ENCODE results near the gene PKDREJ. TPM values are rescaled to one million over a fixed set of nuclear protein-coding genes. Genes with fewer than 3 reads are reported as not detected.
"Not testable (repeated sequence)": the region's sequence is repeated elsewhere in the genome, so short reads cannot be mapped to it uniquely, and the experiment has no call there.

The PKDREJ gene, protein sequence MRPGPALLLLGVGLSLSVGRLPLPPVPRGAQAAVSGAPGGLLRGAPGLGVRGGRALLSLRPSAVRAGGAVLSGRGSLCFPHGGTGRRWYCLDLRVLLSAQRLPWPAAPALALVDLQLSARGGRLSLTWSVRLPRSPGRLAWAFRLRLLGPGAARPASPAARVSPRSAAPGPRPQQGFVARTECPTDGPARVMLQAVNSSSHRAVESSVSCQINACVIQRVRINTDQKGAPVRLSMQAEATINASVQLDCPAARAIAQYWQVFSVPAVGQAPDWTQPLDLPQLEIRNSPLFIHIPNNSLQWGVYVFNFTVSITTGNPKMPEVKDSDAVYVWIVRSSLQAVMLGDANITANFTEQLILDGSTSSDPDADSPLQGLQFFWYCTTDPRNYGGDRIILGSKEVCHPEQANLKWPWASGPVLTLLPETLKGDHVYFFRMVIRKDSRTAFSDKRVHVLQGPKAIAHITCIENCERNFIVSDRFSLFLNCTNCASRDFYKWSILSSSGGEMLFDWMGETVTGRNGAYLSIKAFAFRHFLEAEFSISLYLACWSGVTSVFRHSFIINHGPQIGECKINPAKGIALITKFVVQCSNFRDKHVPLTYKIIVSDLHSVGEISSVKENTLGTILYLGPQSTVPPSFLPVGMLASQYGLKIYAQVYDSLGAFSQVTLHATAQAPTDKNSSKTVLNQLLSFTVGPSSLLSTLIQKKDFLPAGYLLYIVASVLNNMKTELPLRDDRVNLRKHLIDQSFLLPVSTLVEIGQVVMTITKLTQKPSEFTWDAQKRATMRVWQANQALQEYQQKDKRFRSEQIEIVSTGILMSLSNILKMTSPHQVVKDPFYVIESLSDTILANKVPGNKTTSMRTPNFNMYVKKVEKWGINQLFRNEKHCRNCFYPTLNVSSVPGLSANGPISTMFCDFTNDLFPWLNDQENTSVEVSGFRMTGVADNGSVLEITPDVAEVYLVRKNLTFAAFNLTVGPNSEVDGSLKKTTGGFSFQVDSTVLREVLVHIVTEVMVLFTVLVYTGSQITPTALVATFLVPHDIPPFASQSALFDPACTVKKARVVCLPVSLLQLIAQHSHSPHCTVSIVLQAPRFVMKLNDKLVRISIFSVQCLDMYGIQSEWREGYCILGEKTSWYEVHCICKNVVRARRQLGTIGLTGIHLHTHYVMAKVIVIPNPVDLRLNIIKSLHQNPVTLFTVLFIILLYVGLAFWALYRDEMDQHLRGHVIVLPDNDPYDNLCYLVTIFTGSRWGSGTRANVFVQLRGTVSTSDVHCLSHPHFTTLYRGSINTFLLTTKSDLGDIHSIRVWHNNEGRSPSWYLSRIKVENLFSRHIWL (N-terminal part only)
- not detected in 2 replicates for total RNA-seq (2014; rRNA removed)
- 0.07 TPM for polyA plus RNA-seq (2012)

DNA sequence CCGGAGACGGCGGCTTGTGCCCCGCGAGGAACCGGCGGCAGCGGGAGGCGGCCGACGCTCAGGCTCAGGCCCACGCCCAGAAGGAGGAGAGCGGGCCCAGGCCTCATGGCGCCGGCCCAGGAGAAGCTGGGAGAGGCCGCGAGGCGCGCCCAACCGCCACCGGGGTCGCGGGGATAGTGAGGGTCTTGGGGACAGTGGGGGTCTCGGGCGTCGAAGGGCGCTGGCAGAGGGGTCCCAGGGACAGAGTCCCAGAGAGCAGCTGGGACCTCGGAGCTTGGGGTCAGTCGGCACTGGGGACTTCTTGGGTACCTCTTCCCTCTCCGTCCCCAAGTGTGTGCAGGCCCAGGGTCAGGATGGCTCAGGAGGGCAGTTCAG is at the start of gene PKDREJ:
PKDREJ (minus strand) TSS at position 128 of the 375 bp plus-strand sequence; CDS start at position 107, 21 bp downstream.
- no peak for DNase-seq (ENCODE audit: low read depth)

DNA sequence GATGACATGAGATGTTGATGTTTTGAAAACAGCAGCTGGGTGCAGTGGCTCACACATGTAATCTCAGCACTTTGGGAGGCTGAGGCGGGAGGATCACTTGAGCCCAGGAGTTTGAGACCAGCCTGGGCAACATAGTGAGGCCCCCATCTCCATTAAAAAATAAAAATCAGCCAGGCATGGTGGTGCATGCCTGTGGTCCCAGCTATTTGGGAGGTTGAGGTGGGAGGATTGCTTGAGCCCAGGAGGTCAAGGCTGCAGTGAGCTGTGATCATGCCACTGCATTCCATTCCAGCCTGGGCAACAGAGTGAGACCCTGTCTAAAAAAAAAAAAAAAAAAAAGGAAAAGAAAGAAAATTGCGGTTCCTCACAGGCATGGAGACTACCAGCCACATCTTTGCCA is 49.7 kb upstream of the PKDREJ start:
- DNase-seq (ENCODE audit: low read depth) = not testable (repeated sequence)

DNA sequence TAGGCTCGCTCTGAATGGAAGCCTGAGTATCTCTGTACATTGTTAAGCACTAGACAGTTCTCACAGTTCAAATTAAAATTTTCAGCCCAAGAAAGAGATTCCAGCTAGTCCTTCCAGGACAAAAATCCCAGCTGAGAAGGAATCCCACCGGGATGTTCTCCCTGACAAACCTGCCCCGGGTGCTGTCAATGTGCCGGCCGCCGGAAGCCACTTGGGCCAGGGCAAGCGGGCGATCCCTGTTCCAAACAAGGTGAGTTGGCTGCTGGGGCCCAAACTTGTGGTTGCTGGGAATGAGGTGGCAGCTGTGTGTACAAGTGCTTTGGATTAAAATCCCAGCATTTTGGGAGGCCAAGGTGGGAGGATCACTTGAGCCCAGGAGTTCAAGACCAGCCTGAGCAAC is 48.9 kb upstream of the PKDREJ start:
- no peak for DNase-seq (ENCODE audit: low read depth)

DNA sequence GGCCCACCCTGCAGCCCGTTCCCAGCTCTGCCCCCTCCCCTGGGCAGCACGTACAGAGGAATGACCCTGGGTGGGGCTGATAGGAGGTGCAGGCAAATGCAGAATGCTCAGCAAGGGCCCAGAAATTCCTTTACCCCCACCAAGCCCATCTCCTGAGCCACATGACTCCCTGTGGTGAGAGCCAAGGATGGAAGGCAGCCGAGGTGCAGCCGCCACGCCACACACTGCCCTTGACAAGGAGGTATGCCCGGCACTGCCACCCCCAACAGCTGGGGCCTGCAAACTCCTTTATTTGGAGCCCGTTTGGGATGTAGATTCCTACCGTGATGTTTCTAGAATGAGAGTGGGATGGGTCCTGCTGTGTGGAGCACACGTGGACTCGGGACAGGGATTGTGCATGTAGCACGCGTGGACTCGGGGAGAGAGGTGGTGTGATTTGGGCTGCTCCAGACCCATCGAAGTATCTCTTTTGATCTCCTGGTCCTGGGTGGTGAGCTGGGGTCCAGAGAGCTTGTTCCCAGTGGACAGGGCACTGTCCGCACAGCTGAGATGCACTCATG is 46.5 kb upstream of the PKDREJ start:
- DNase-seq (ENCODE audit: low read depth) = no peak

DNA sequence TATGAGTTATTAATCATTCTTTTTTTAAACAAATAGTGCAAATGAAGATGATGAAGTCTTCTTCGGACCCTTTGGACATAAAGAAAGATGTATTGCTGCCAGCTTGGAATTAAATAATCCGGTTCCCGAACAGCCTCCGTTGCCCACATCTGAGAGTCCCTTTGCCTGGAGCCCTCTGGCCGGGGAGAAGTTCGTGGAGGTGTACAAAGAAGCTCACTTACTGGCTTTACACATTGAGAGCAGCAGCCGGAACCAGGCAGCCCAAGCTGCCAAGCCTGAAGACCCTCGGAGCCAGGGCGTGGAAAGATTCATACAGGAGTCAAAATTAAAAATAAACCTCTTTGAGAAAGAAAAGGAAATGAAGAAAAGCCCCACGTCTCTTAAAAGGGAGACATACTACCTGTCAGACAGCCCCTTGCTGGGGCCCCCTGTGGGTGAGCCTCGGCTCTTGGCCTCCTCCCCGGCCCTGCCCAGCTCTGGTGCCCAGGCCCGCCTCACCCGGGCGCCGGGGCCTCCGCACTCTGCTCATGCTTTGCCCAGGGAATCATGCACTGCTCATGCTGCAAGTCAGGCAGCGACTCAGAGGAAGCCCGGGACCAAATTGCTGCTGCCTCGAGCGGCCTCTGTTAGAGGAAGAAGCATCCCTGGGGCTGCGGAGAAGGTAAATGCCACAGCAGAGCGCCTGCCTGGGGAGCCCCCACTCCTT is 45.3 kb upstream of the PKDREJ start:
- no peak for DNase-seq (ENCODE audit: low read depth)

DNA sequence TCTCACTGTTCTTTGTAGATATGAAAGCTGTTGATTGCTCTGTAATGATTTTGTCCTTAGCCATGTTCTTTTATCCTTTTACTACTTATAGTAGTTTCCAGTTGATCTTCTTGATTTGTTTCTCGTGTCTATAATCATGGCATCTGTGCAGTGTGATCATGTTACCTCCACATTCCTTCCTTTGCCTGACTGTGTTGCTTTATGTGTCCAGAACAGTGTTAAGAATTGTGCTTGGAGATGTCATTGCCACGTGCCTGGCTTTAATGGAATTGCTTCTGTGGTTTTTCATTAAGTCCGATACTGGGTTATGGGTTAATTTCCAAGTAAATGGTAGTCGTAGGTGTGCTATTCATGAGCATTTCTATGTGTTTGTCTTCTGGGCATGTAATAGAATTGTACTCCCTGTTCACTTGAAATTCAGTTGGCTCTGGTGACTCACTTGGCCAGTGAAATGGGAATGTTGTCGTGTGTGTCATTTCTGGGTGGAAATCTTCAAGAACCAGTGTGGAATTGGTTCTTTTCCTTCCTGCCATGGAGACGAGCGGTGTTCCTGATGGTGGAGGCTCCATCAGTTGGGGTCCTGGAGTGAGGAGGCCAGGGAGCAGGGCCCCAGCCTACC is 40.3 kb upstream of the PKDREJ start:
- peak; percentile 54 for DNase-seq (ENCODE audit: low read depth)

DNA sequence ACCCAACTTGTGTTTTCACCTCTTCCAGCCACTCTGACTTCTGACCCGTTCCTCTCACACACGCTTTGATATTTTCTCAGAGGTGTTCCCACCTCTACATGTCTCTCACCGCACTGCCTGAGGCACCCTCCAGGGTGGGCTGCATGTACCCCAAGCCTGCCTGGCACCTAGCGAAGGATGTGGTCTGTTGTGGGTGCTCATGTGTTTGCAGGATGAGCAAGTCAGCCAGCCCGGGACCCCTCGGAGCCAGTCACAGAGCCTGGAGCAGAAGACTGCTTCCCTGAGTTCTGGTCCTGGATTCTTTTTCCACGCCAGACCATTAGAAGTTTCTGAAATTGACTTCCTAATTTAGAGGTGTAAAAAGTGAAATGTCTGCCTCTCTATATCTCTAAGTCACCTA is 37.3 kb upstream of the PKDREJ start:
- no peak for DNase-seq (ENCODE audit: low read depth)

DNA sequence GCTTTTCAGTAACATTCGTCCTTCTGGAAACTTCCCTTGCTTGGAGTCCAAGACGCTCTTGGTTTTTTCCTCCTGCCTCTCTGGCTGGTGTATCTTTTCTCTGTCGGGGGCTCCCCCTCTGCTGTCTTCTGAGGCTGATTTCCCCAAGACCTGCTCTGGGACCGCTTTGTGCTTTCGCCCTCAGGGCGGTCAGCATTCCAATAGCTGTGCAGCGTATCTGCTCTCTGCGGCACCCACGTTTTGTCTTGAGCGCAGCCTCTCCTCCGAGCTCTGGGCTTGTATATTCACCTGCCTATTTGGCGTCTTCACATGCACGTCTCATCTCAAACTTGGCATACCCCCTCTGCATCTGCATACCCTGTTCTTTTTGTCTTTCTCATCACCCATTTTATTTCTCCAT is 36.0 kb upstream of the PKDREJ start:
- no peak for DNase-seq (ENCODE audit: low read depth)

DNA sequence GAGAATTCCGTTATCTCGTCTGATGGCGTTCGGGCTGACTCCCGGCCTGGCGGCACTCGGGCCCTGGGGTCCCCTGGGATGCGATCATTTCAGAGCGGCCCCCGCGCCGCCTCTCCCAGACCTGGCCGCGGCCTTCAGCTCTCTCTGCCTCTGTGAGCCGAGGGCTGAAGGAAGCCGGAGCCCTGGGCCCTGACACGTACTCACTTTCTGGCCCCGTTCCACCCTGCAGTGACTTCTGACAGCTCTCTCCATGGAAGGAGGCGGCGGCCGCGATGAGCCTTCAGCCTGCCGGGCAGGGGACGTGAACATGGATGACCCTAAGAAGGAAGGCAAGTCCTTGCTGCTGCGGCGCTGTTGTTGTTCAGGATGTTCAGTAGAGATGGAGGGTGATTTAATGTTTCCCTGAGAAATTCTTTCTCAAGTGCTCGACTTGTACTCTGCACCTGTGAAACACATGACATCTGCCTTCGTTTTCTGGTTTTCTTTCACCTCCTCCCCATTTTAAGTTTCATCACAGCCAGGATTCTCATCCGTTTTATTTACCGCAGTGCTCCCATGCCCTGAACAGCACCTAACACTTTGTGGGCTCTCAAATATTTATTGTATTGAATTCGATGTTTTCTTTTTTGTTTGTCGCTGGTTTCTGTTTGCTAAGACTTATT is 34.1 kb upstream of the PKDREJ start:
- peak; percentile 55 for DNase-seq (ENCODE audit: low read depth)

DNA sequence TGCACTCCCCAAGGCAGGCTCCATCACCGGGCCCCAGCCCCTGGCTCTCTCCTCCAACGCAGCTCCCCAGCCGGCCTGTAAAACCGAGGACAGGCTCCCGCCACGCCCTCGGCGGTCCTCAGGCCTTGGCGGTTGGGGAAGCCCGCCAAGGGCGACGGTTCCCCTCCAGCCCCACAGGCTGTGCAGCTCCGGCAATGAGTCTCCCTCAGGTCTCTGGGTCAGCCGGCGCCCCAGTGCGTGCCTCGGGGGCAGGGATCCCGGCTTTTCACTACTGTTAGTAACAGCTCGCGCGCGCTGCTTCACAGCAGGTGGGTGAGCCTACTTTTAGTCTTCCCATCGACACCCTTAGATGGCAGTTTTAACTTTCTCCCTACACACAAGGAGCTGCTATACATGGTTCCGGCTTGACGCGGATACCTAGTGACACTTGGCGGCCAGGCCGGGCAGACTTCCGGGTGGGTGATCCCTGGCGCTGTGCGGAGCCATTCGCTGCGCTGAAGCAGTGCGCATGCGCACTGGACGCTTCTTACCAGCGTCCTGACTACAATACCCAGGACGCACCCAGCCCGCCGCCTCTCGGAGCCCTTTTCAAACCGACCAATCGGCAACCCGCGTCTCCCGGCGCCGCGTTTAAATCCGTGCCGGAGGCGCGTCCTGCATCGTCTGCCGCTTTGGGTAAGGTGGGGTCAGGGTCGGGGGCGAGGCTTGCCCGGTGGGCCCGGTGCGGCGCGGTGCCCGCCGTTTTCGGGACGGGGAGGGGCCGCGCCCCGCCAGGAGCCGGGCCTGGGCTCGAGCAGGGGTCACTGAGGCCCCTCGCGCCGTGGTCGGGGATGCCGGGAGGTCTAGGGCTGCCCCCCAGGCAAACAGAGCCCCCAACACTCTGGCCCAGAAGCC is 33.4 kb upstream of the PKDREJ start, which contains the start of gene GTSE1:
GTSE1 (plus strand) TSS at position 614 of the 894 bp plus-strand sequence. CDS start 531 bp downstream, outside the sequence.
- peak; percentile 97 for DNase-seq (ENCODE audit: low read depth)

DNA sequence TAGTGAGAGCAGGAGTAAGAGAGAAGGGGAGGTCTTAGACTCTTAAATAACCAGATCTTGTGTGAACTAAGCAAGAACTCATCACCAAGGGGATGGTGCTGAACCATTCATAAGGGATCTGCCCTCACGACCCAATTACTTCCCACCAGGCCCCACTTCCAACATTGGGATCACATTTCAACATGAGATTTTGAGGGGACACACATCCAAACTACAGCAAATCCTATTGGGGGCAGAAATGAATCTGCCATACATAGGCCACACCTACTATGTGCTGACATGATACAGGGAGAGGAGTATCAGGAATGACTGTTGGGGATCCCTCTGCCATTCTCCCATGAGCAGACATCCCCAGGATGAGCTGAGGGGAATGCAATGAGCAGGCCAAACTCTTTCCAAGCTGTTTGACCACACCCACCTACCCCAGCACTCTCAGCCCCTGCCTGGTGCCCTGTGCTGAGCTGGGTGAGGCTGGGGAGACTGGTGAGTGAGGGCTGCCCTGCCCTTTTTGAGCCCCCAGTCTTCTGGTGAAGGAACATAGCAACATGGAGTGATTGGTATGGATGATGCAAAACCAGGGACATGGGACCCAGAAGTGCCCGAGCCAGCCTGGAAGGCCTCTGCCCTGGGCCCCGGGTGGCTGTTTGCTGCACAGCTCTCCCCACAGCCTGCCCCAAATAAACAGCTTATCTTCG is 32.3 kb upstream of the PKDREJ start:
- DNase-seq (ENCODE audit: low read depth) = no peak

DNA sequence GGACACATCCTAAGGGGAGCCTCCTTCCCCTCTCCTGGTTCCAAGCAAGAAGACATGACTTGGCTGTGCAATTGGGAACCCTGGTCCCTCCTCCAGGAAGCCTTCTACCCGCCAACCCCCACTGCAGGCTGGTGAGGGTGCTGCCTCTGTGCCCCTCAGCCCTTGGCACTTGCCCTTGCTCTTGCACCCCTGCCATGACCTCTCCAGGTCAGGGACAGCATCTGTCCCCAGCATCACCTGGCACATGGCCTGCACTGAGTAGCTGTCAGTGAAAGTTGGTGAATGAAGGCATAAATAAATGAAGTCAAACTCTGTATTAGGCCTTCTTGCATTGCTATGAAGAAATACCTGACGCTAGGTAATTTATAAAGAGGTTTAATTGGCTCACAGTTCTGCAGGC is 31.6 kb upstream of the PKDREJ start:
- no peak for DNase-seq (ENCODE audit: low read depth)

DNA sequence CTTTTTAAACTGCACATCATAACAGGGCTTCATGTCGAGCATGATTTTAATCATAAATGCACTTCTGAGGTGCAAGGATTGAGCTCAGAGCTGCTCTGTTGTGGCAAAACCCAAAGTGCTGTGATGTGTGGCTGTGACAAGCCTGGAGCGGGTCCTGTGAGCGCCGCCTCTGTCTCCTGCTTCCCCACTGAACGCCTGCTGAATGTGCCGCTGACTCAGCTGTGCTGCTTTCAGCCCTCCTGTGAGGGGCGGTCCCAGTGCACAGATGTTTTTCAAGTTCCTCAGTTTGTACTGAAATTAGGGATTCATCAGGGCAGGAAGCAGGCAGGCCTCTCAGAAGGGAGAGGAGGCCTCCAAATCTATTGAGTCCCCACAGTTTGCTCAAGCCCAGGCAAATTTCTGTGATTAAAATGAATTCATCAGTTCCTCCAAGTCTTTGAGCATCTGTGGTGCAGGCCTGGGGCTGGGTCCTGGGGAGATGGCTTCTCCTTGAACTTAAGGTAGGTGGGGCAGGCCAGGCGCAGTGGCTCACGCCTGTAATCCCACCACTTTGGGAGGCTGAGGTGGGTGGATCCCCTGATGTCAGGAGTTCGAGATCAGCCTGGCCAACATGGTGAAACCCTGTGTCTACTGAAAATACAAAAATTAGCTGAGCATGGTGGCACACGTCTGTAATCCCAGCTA is 30.6 kb upstream of the PKDREJ start:
- DNase-seq (ENCODE audit: low read depth) = peak; percentile 21

DNA sequence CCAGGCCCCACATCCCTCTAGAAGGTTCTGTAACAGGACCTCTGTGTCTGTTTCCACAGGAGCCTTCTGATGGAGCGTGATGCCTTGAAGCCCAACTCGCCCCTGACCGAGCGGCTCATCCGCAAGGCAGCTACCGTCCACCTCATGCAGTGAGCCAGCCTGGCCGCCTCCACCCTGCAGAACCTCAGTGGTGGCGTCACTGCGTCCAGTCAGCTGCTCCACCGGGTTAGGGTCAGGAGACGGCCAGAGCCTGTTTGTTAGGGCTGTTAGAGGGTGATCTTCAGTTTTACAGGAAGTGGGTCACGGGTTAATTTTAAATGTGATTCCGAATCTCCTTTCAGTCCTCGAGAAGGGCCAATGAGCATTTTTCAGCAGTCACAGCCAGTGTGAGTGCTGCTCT is 29.6 kb upstream of the PKDREJ start:
- no peak for DNase-seq (ENCODE audit: low read depth)

DNA sequence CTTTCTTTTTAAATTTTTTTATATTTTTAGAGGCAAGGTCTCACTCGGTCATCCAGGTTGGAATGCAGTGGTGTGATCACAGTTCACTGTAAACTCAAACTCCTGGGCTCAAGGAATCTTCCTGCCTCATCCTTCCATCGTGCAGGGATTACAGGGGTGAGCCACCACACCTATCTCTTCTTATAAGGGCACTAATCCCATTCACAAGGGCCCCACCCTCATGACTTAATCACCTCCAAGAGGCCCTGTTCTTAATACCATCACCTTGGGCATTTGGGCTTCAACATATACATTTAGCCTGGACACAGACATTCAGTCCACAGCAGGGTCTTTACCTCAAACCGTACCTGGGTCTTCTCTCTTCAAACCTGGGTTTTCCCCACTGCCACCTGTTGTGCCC is 29.0 kb upstream of the PKDREJ start:
- no peak for DNase-seq (ENCODE audit: low read depth)

DNA sequence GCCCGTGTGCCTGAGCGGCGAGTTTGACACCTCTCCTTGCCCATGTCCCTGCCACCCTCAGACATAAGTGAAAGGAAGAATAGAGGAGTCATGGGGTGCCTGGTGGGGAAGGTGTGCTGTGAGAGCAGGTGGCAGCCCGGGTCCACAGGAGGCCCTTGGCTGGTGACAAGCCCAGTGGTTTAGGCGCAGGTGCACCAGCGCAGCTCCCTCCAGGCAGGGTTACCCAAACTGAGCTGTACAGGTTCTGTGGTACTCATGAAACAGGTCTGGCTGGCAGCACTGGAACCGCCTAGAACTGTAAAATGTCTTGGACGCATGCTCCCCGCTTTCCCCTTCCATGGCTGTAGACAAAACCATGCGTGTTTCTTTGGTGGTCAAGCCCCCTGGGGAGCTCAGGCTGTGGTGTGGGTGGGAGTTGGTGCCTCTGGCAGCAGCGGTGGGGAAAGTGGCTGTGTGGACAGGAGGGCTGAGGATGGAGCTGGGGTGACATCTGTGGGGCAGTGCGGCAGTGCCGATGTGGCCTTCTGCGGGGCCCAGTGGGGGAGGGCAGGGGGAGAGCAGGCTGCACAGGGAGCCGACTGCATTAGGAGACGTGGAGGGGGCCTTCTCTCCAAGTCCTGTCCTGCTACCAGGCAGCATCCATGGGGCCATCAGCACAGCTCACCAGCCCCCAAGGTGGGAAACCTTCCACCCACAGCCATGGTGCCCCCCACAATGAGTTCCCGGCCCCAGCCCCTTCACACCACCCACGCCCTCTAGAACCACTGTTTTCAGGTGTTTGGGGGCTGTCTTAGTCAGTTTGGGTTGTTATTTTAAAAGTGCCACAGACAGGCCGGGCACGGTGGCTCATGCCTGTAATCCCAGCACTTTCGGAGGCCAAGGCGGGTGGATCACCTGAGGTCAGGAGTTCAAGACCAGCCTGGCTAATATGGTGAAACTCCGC is 28.0 kb upstream of the PKDREJ start:
- DNase-seq (ENCODE audit: low read depth) = no peak

Data from LHCN-M2 (cell line).